ENCODE measurements around the gene ZNF300.

The ZNF300 gene

GRCh38 chr5:150945486-150945885 is 40.7 kb upstream of the ZNF300 start:
- Histone ChIP-seq H3K27me3 (ENCODE audit: control insufficient read depth in 1 of 2, insufficient read depth in 1 of 2, low read length in 2 of 2) (no peaks in the 10 kb centered on the region), H3K79me1 (replicated peaks; ENCODE audit: low read length, poor library complexity, severe bottlenecking) (no peaks in the 10 kb centered on the region), H3K36me3 (ENCODE audit: control insufficient read depth in 1 of 2, insufficient read depth in 2 of 2, low read depth in 1 of 2, low read length in 2 of 2) (peaks cover 0 to 31% of the 10 kb centered on the region in 2 experiments), H3K4me3 (ENCODE audit: insufficient read depth in 1 of 2, low read depth in 1 of 2, low read length in 2 of 2) (peak overlapping the region in 1 of 2 experiments; percentile 72), H2BK120ac (ENCODE audit: low read depth, low read length) (no peak overlapping the region), H3K14ac (ENCODE audit: low read length in 2 of 2) (no peak overlapping the region), H2BK15ac (ENCODE audit: low read depth, poor library complexity, severe bottlenecking) (no peak overlapping the region), H3K9me3 (ENCODE audit: control insufficient read depth, low read length) (peaks cover 100% of the 10 kb centered on the region), H3K4ac (ENCODE audit: low read depth in 1 of 2, low read length in 2 of 2) (no peak overlapping the region), H4K91ac (ENCODE audit: low read length) (no peak overlapping the region), H3K4me1 (ENCODE audit: control insufficient read depth, insufficient read depth, low read depth, low read length) (no peaks in the 10 kb centered on the region), H3K4me2 (ENCODE audit: low read length, poor library complexity, severe bottlenecking) (no peak overlapping the region), H3K27ac (ENCODE audit: low read length, poor library complexity, severe bottlenecking) (no peak overlapping the region), H4K8ac (ENCODE audit: low read length) (no peak overlapping the region), H3K23ac (ENCODE audit: low read length in 2 of 2) (no peak overlapping the region), H3K9ac (ENCODE audit: low read length) (peak overlapping the region; percentile 90), H2AFZ (ENCODE audit: low read depth, low read length) (no peak overlapping the region), H3K18ac (ENCODE audit: low read depth in 1 of 2, low read length in 2 of 2) (no peak overlapping the region), H2AK5ac (ENCODE audit: low read length, severe bottlenecking) (no peak overlapping the region), H2BK12ac (ENCODE audit: low read length in 2 of 2) (no peak overlapping the region), H2BK5ac (ENCODE audit: low read depth, low read length, poor library complexity, severe bottlenecking) (no peak overlapping the region)
- 54% methylated on average over 1 of the region's 1 CpG for WGBS
- DNase-seq: no peak

GRCh38 chr5:150931368-150931965 is 26.7 kb upstream of the ZNF300 start:
- Histone ChIP-seq H3K9me3 (ENCODE audit: control insufficient read depth, low read length) (peaks cover 90% of the 10 kb centered on the region), H2BK15ac (ENCODE audit: low read depth, poor library complexity, severe bottlenecking) (no peak overlapping the region), H4K91ac (ENCODE audit: low read length) (no peak overlapping the region), H3K4me1 (ENCODE audit: control insufficient read depth, insufficient read depth, low read depth, low read length) (no peaks in the 10 kb centered on the region), H3K36me3 (ENCODE audit: control insufficient read depth in 1 of 2, insufficient read depth in 2 of 2, low read depth in 1 of 2, low read length in 2 of 2) (peaks cover 0 to 11% of the 10 kb centered on the region in 2 experiments), H2AK5ac (ENCODE audit: low read length, severe bottlenecking) (no peak overlapping the region), H3K27me3 (ENCODE audit: control insufficient read depth in 1 of 2, insufficient read depth in 1 of 2, low read length in 2 of 2) (no peaks in the 10 kb centered on the region), H2BK5ac (ENCODE audit: low read depth, low read length, poor library complexity, severe bottlenecking) (no peak overlapping the region), H2AFZ (ENCODE audit: low read depth, low read length) (no peak overlapping the region), H3K18ac (ENCODE audit: low read depth in 1 of 2, low read length in 2 of 2) (no peak overlapping the region), H3K4me3 (ENCODE audit: insufficient read depth in 1 of 2, low read depth in 1 of 2, low read length in 2 of 2) (peak overlapping the region in 1 of 2 experiments; percentile 54), H2BK120ac (ENCODE audit: low read depth, low read length) (no peak overlapping the region), H3K9ac (ENCODE audit: low read length) (no peak overlapping the region), H3K4ac (ENCODE audit: low read depth in 1 of 2, low read length in 2 of 2) (no peak overlapping the region), H3K27ac (ENCODE audit: low read length, poor library complexity, severe bottlenecking) (no peak overlapping the region), H2BK12ac (ENCODE audit: low read length in 2 of 2) (no peak overlapping the region), H4K8ac (ENCODE audit: low read length) (no peak overlapping the region), H3K14ac (ENCODE audit: low read length in 2 of 2) (no peak overlapping the region), H3K23ac (ENCODE audit: low read length in 2 of 2) (no peak overlapping the region), H3K4me2 (ENCODE audit: low read length, poor library complexity, severe bottlenecking) (no peak overlapping the region), H3K79me1 (replicated peaks; ENCODE audit: low read length, poor library complexity, severe bottlenecking) (no peaks in the 10 kb centered on the region)
- DNase-seq: peak; percentile 4

GRCh38 chr5:150918613-150919012 is 13.8 kb upstream of the ZNF300 start:
- H2AFZ ChIP-seq (ENCODE audit: low read depth, low read length): no peak overlapping the region
- H2BK120ac ChIP-seq (ENCODE audit: low read depth, low read length): no peak overlapping the region
- H3K79me1 ChIP-seq (replicated peaks; ENCODE audit: low read length, poor library complexity, severe bottlenecking): no peaks in the 10 kb centered on the region
- H4K91ac ChIP-seq (ENCODE audit: low read length): no peak overlapping the region
- H3K18ac ChIP-seq (ENCODE audit: low read depth in 1 of 2, low read length in 2 of 2): no peak overlapping the region
- H2BK15ac ChIP-seq (ENCODE audit: low read depth, poor library complexity, severe bottlenecking): no peak overlapping the region
- no peak overlapping the region for H2BK12ac ChIP-seq (ENCODE audit: low read length in 2 of 2)
- no peak overlapping the region for H3K4ac ChIP-seq (ENCODE audit: low read depth in 1 of 2, low read length in 2 of 2)
- no peak overlapping the region for H2BK5ac ChIP-seq (ENCODE audit: low read depth, low read length, poor library complexity, severe bottlenecking)
- H3K23ac ChIP-seq (ENCODE audit: low read length in 2 of 2): no peak overlapping the region
- peak; percentile 68 for DNase-seq
- H3K36me3 ChIP-seq (ENCODE audit: control insufficient read depth in 1 of 2, insufficient read depth in 2 of 2, low read depth in 1 of 2, low read length in 2 of 2): no peaks in the 10 kb centered on the region
- H2AK5ac ChIP-seq (ENCODE audit: low read length, severe bottlenecking): no peak overlapping the region
- no peaks in the 10 kb centered on the region for H3K4me1 ChIP-seq (ENCODE audit: control insufficient read depth, insufficient read depth, low read depth, low read length)
- peaks cover 96% of the 10 kb centered on the region for H3K9me3 ChIP-seq (ENCODE audit: control insufficient read depth, low read length)
- no peak overlapping the region for H3K14ac ChIP-seq (ENCODE audit: low read length in 2 of 2)
- no peak overlapping the region for H3K27ac ChIP-seq (ENCODE audit: low read length, poor library complexity, severe bottlenecking)
- H3K4me3 ChIP-seq (ENCODE audit: insufficient read depth in 1 of 2, low read depth in 1 of 2, low read length in 2 of 2): peak overlapping the region in 1 of 2 experiments; percentile 23
- no peak overlapping the region for H3K4me2 ChIP-seq (ENCODE audit: low read length, poor library complexity, severe bottlenecking)
- no peaks in the 10 kb centered on the region for H3K27me3 ChIP-seq (ENCODE audit: control insufficient read depth in 1 of 2, insufficient read depth in 1 of 2, low read length in 2 of 2)
- no peak overlapping the region for H3K9ac ChIP-seq (ENCODE audit: low read length)
- WGBS: 0% methylated on average over 1 of the region's 2 CpGs
- no peak overlapping the region for H4K8ac ChIP-seq (ENCODE audit: low read length)

- Histone ChIP-seq H2BK5ac (ENCODE audit: low read depth, low read length, poor library complexity, severe bottlenecking) (no peak overlapping the region), H3K27me3 (ENCODE audit: control insufficient read depth in 1 of 2, insufficient read depth in 1 of 2, low read length in 2 of 2) (no peaks in the 10 kb centered on the region), H3K4me3 (ENCODE audit: insufficient read depth in 1 of 2, low read depth in 1 of 2, low read length in 2 of 2) (no peak overlapping the region), H3K9ac (ENCODE audit: low read length) (no peak overlapping the region), H2BK12ac (ENCODE audit: low read length in 2 of 2) (no peak overlapping the region), H3K27ac (ENCODE audit: low read length, poor library complexity, severe bottlenecking) (no peak overlapping the region), H3K79me1 (replicated peaks; ENCODE audit: low read length, poor library complexity, severe bottlenecking) (no peaks in the 10 kb centered on the region), H3K18ac (ENCODE audit: low read depth in 1 of 2, low read length in 2 of 2) (no peak overlapping the region), H2AFZ (ENCODE audit: low read depth, low read length) (no peak overlapping the region), H2BK15ac (ENCODE audit: low read depth, poor library complexity, severe bottlenecking) (no peak overlapping the region), H2AK5ac (ENCODE audit: low read length, severe bottlenecking) (no peak overlapping the region), H3K23ac (ENCODE audit: low read length in 2 of 2) (no peak overlapping the region), H4K91ac (ENCODE audit: low read length) (no peak overlapping the region), H3K4me2 (ENCODE audit: low read length, poor library complexity, severe bottlenecking) (no peak overlapping the region), H3K9me3 (ENCODE audit: control insufficient read depth, low read length) (peaks cover 88% of the 10 kb centered on the region), H4K8ac (ENCODE audit: low read length) (no peak overlapping the region), H3K4me1 (ENCODE audit: control insufficient read depth, insufficient read depth, low read depth, low read length) (no peaks in the 10 kb centered on the region), H3K14ac (ENCODE audit: low read length in 2 of 2) (no peak overlapping the region), H3K36me3 (ENCODE audit: control insufficient read depth in 1 of 2, insufficient read depth in 2 of 2, low read depth in 1 of 2, low read length in 2 of 2) (no peaks in the 10 kb centered on the region), H3K4ac (ENCODE audit: low read depth in 1 of 2, low read length in 2 of 2) (no peak overlapping the region), H2BK120ac (ENCODE audit: low read depth, low read length) (no peak overlapping the region)
- no CpG with 5 or more reads among the region's 2 CpGs for WGBS
- no peak for DNase-seq
These were observed 7.6 kb upstream of the ZNF300 start for GRCh38 chr5:150912312-150912814.
